MM.1S (cell line): ENCODE measurements around the gene MYPN.
"Not testable (repeated sequence)": the region's sequence is repeated elsewhere in the genome, so short reads cannot be mapped to it uniquely, and the experiment has no call there.

Experiments
- DNase-seq: peaks from one replicate; pipeline ENCODE4 v3.0.0-alpha.2; 2015
- H2AFZ ChIP-seq: fragments of 300-600 bp; sonication (generic); 2 replicates; pipeline ENCODE4 v1.6.0; 2016; ENCODE audit warnings: antibody characterized with exemption, low read length
- H3F3A ChIP-seq: fragments of 300-600 bp; sonication (generic); 2 replicates; pipeline ENCODE4 v1.6.1; 2016; ENCODE audit warnings: mild to moderate bottlenecking, antibody characterized with exemption, low read length, moderate library complexity, mixed read lengths; ENCODE audit not compliant: insufficient read depth
- H3K27ac ChIP-seq: fragments of 300-600 bp; sonication (generic); 2 replicates; pipeline ENCODE4 v1.5.1; 2016; ENCODE audit warnings: mild to moderate bottlenecking, low read length
- H3K27me3 ChIP-seq: fragments of 300-600 bp; sonication (generic); replicated peaks from 2 replicates; pipeline ENCODE4 v1.6.0; 2016; ENCODE audit warnings: low read length; ENCODE audit not compliant: insufficient read depth
- H3K36me3 ChIP-seq: fragments of 300-600 bp; sonication (generic); replicated peaks from 2 replicates; pipeline ENCODE4 v1.6.1; 2016; ENCODE audit warnings: mild to moderate bottlenecking, low read length, mixed read lengths; ENCODE audit not compliant: insufficient read depth
- H3K4me1 ChIP-seq: fragments of 300-600 bp; sonication (generic); 2 replicates; pipeline ENCODE4 v1.6.1; 2016; ENCODE audit warnings: low read length, mixed read lengths
- H3K4me2 ChIP-seq: fragments of 300-600 bp; sonication (generic); 2 replicates; pipeline ENCODE4 v1.6.0; 2016; ENCODE audit warnings: low read depth, low read length
- H3K4me3 ChIP-seq: fragments of 300-600 bp; sonication (generic); 2 replicates; pipeline ENCODE4 v1.5.1; 2016; ENCODE audit warnings: low read length, mixed read lengths
- H3K79me2 ChIP-seq: fragments of 300-600 bp; sonication (generic); 2 replicates; pipeline ENCODE4 v1.6.1; 2016; ENCODE audit warnings: mixed run types, low read length, mixed read lengths
- H3K9ac ChIP-seq: fragments of 300-600 bp; sonication (generic); 2 replicates; pipeline ENCODE4 v1.6.1; 2016; ENCODE audit warnings: low read length, mixed read lengths
- H3K9me2 ChIP-seq: fragments of 300-600 bp; sonication (generic); replicated peaks from 2 replicates; pipeline ENCODE4 v1.6.1; 2016; ENCODE audit warnings: mild to moderate bottlenecking, low read length, mixed read lengths; ENCODE audit not compliant: insufficient read depth
- H3K9me3 ChIP-seq: fragments of 300-600 bp; sonication (generic); replicated peaks from 2 replicates; pipeline ENCODE4 v1.6.1; 2016; ENCODE audit warnings: mild to moderate bottlenecking, low read length, mixed read lengths; ENCODE audit not compliant: insufficient read depth
- H4K20me1 ChIP-seq: fragments of 300-600 bp; sonication (generic); 2 replicates; pipeline ENCODE4 v1.6.1; 2016; ENCODE audit warnings: mild to moderate bottlenecking, low read length, moderate library complexity, mixed read lengths; ENCODE audit not compliant: insufficient read depth
- EZH2 ChIP-seq: fragments of 300-600 bp; sonication (generic); optimal IDR thresholded peaks from 2 replicates; pipeline ENCODE3; 2017; ENCODE audit warnings: low read depth, mild to moderate bottlenecking, antibody characterized with exemption, low read length, mixed read lengths
- EZH2phosphoT487 ChIP-seq: fragments of 300-600 bp; sonication (generic); IDR thresholded peaks from 2 replicates; pipeline ENCODE4 v1.6.1; 2018; ENCODE audit warnings: antibody characterized with exemption, low read length
- TF ChIP-seq, protein P1 (sequence below): fragments of 300-600 bp; sonication (generic); IDR thresholded peaks from 2 replicates; pipeline ENCODE4 v1.5.1; 2016; ENCODE audit warnings: antibody characterized with exemption, low read length, mixed read lengths

MYPN gene

GRCh38 chr10:68075550-68076004 lies 33.7 kb upstream of the MYPN start:
- Histone ChIP-seq H3K4me3 (peak overlapping the region; percentile 26), H3K27ac (no peak overlapping the region), H2AFZ (peak overlapping the region; percentile 96), H3K36me3 (no peaks in the 10 kb centered on the region), H3K4me2 (peak overlapping the region; percentile 47), H3K79me2 (peaks cover 43% of the 10 kb centered on the region), H3K9me2 (no peaks in the 10 kb centered on the region), H3K9ac (no peak overlapping the region), H3K4me1 (peaks cover 16% of the 10 kb centered on the region), H3F3A (peaks cover 4% of the 10 kb centered on the region; the same call in 1 of the 2 replicates), H3K9me3 (no peaks in the 10 kb centered on the region), H4K20me1 (no peaks in the 10 kb centered on the region), H3K27me3 (no peaks in the 10 kb centered on the region)
- DNase-seq = no peak
- TF ChIP-seq EZH2 = no peak
- TF ChIP-seq, protein P1, sequence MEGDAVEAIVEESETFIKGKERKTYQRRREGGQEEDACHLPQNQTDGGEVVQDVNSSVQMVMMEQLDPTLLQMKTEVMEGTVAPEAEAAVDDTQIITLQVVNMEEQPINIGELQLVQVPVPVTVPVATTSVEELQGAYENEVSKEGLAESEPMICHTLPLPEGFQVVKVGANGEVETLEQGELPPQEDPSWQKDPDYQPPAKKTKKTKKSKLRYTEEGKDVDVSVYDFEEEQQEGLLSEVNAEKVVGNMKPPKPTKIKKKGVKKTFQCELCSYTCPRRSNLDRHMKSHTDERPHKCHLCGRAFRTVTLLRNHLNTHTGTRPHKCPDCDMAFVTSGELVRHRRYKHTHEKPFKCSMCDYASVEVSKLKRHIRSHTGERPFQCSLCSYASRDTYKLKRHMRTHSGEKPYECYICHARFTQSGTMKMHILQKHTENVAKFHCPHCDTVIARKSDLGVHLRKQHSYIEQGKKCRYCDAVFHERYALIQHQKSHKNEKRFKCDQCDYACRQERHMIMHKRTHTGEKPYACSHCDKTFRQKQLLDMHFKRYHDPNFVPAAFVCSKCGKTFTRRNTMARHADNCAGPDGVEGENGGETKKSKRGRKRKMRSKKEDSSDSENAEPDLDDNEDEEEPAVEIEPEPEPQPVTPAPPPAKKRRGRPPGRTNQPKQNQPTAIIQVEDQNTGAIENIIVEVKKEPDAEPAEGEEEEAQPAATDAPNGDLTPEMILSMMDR = no peak
- no peak for TF ChIP-seq EZH2phosphoT487

- H3K9ac ChIP-seq, H3K27ac ChIP-seq, H4K20me1 ChIP-seq, H3F3A ChIP-seq, H3K36me3 ChIP-seq, H3K4me3 ChIP-seq, H2AFZ ChIP-seq, H3K9me3 ChIP-seq, DNase-seq, H3K9me2 ChIP-seq, H3K4me2 ChIP-seq, H3K27me3 ChIP-seq: not testable (repeated sequence)
- H3K79me2 ChIP-seq = peaks cover 38% of the 10 kb centered on the region
- H3K4me1 ChIP-seq = peaks cover 16% of the 10 kb centered on the region
These were observed 33.2 kb upstream of the MYPN start for GRCh38 chr10:68076081-68076480.

- Histone ChIP-seq H2AFZ (no peak overlapping the region), H3K79me2 (peaks cover 29% of the 10 kb centered on the region), H3K27me3 (no peaks in the 10 kb centered on the region), H3K4me1 (peaks cover 16% of the 10 kb centered on the region), H3K27ac (no peak overlapping the region), H4K20me1 (no peaks in the 10 kb centered on the region), H3K36me3 (no peaks in the 10 kb centered on the region), H3K9me3 (no peaks in the 10 kb centered on the region), H3K4me2 (no peak overlapping the region), H3K9ac (no peak overlapping the region), H3K9me2 (no peaks in the 10 kb centered on the region), H3F3A (peaks cover 4% of the 10 kb centered on the region; the same call in 1 of the 2 replicates), H3K4me3 (no peak overlapping the region)
- no peak for DNase-seq
- TF ChIP-seq EZH2phosphoT487 (no peak), EZH2 (no peak)
- TF ChIP-seq, protein P1 = no peak
These were observed 32.3 kb upstream of the MYPN start for GRCh38 chr10:68077026-68077425.

DNA sequence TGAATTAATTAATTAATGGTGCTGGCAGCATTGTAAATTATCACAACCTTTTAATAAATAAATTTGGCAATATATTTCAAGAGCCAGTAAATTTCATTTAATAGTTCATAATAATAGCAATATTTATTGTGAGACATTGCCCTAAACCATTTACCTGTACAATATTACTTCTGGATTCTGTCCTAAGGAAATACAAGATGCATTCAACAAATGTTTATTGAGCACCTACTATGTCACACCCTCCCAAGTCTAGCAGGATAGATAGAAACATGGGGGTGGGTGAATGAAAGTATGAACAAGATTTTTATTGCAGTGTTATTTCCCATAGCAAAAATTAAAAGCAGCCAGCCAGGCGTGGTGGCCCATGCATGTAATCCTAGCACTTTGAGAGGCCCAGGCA lies 29.9 kb upstream of the MYPN start:
- Histone ChIP-seq H3K27me3 (no peaks in the 10 kb centered on the region), H3K9me2 (no peaks in the 10 kb centered on the region), H3K4me1 (peaks cover 4% of the 10 kb centered on the region), H3K4me3 (no peak overlapping the region), H3F3A (peaks cover 4% of the 10 kb centered on the region; the same call in 1 of the 2 replicates), H3K4me2 (no peak overlapping the region), H4K20me1 (no peaks in the 10 kb centered on the region), H3K79me2 (peaks cover 5% of the 10 kb centered on the region), H3K36me3 (no peaks in the 10 kb centered on the region), H3K9ac (no peak overlapping the region), H2AFZ (no peak overlapping the region), H3K9me3 (no peaks in the 10 kb centered on the region), H3K27ac (no peak overlapping the region)
- TF ChIP-seq EZH2phosphoT487 = no peak
- TF ChIP-seq, protein P1 = no peak
- no peak for TF ChIP-seq EZH2
- no peak for DNase-seq
